MV-4-11 (cell line): ENCODE data around the gene MTCL1.

Experiments
- DNase-seq: peaks from one replicate; lab custom pipeline; 2025; lab: John Stamatoyannopoulos, UW

Gene MTCL1

GRCh38 chr18:8833480-8833879, 128.1 kb downstream of the MTCL1 start:
- no peak for DNase-seq

GRCh38 chr18:8834881-8835280, 129.5 kb downstream of the MTCL1 start:
- DNase-seq, result no peak

- peak; percentile 76 for DNase-seq
Measured at GRCh38 chr18:8835521-8835953, 130.2 kb downstream of the MTCL1 start.

GRCh38 chr18:8839281-8839680, 133.9 kb downstream of the MTCL1 start:
- no peak for DNase-seq

GRCh38 chr18:8841781-8842485, 136.6 kb downstream of the MTCL1 start:
- no peak for DNase-seq

GRCh38 chr18:8842506-8842905, 137.2 kb downstream of the MTCL1 start:
- DNase-seq, result no peak

- no peak for DNase-seq
Measured at GRCh38 chr18:8843005-8843404, 137.6 kb downstream of the MTCL1 start.

- DNase-seq, result no peak
Measured at GRCh38 chr18:8844721-8845148, 139.4 kb downstream of the MTCL1 start.

GRCh38 chr18:8845506-8845905, 140.2 kb downstream of the MTCL1 start:
- DNase-seq, result no peak

- DNase-seq, result no peak
Measured at GRCh38 chr18:8847066-8847755, 141.9 kb downstream of the MTCL1 start.

GRCh38 chr18:8847900-8848299, 142.5 kb downstream of the MTCL1 start:
- no peak for DNase-seq

GRCh38 chr18:8848541-8848940, 143.2 kb downstream of the MTCL1 start:
- DNase-seq, result no peak

- no peak for DNase-seq
Measured at GRCh38 chr18:8849696-8850095, 144.3 kb downstream of the MTCL1 start.

GRCh38 chr18:8851659-8852058, 146.3 kb downstream of the MTCL1 start:
- DNase-seq, result no peak

- no peak for DNase-seq
Measured at GRCh38 chr18:8854550-8854949, 149.2 kb downstream of the MTCL1 start.

GRCh38 chr18:8854962-8855361, 149.6 kb downstream of the MTCL1 start:
- no peak for DNase-seq

- no peak for DNase-seq
Measured at GRCh38 chr18:8856212-8856611, 150.9 kb downstream of the MTCL1 start.

- DNase-seq, result no peak
Measured at GRCh38 chr18:8856769-8857393, 151.5 kb downstream of the MTCL1 start.

- no peak for DNase-seq
Measured at GRCh38 chr18:8857806-8858205, 152.4 kb downstream of the MTCL1 start.

GRCh38 chr18:8858888-8859511, 153.6 kb downstream of the MTCL1 start:
- DNase-seq, result no peak

GRCh38 chr18:8860845-8861642, 155.7 kb downstream of the MTCL1 start:
- DNase-seq, result no peak

- DNase-seq, result no peak
Measured at GRCh38 chr18:8863427-8863826, 158.1 kb downstream of the MTCL1 start.
